ENCODE measurements around the gene SLC22A23.

GRCh38 chr6:3347826-3348225 is 109.0 kb downstream of the SLC22A23 start:
- TF ChIP-seq EZH2 (IDR thresholded peaks at IDR 0.05; ENCODE audit: insufficient read depth, poor library complexity, severe bottlenecking) = no peak
- TF ChIP-seq EZH2phosphoT487 (IDR thresholded peaks at IDR 0.05; ENCODE audit: insufficient read depth, low read depth) = no peak
